ENCODE data around the gene CELF2.
"Not testable (repeated sequence)": the region's sequence is repeated elsewhere in the genome, so short reads cannot be mapped to it uniquely, and the experiment has no call there.

The CELF2 gene

GRCh38 chr10:11118686-11119085 lies 101.0 kb downstream of the CELF2 start:
- in situ Hi-C loops (cut with HindIII; ENCODE audit: low sequenced_read_pairs), result no loop called here

DNA sequence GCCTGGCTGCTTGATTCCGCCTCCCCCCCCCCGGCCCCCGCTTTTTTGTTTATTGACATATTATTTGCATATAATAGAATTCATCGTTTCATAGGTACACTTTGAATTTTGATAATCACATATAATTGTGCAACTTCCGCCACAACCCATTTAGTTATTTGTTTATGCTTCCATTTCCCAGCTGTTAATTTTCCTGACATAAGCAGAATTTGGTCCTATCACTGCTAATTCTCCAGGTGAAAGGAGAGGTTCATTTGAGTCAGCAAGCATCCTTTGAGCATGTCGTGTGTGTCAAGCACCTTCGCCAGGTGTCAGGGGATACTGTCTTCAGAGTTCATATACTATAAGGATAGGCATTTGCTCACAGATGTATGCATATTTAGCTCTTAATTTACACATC lies 102.2 kb downstream of the CELF2 start:
- in situ Hi-C loops (cut with HindIII; ENCODE audit: low sequenced_read_pairs), result no loop called here

- in situ Hi-C loops (cut with HindIII; ENCODE audit: low sequenced_read_pairs), result no loop called here
Observed at GRCh38 chr10:11120711-11121110, 103.0 kb downstream of the CELF2 start.

DNA sequence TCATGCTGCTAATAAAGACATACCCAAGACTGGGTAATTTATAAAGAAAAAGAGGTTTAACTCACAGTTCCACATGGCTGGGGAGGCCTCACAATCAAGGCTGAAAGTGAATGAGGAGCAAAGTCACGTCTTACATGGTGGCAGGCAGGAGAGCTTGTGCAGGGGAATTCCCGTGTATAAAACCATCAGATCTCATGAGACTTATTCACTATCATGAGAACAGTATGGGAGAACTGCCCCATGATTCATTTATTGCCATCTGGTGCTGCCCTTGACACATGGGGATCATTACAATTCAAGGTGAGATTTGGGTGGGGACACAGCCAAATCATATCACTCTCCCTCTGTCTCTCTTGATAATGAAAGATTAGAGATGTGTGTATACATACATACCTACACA lies 106.2 kb downstream of the CELF2 start:
- in situ Hi-C loops (cut with HindIII; ENCODE audit: low sequenced_read_pairs), result not testable (repeated sequence)

GRCh38 chr10:11125004-11125403 lies 107.3 kb downstream of the CELF2 start:
- in situ Hi-C loops (cut with HindIII; ENCODE audit: low sequenced_read_pairs), result no loop called here

GRCh38 chr10:11127017-11127416 lies 109.3 kb downstream of the CELF2 start:
- in situ Hi-C loops (cut with HindIII; ENCODE audit: low sequenced_read_pairs), result not testable (repeated sequence)

GRCh38 chr10:11131112-11131639 lies 113.5 kb downstream of the CELF2 start:
- in situ Hi-C loops (cut with HindIII; ENCODE audit: low sequenced_read_pairs), result no loop called here

DNA sequence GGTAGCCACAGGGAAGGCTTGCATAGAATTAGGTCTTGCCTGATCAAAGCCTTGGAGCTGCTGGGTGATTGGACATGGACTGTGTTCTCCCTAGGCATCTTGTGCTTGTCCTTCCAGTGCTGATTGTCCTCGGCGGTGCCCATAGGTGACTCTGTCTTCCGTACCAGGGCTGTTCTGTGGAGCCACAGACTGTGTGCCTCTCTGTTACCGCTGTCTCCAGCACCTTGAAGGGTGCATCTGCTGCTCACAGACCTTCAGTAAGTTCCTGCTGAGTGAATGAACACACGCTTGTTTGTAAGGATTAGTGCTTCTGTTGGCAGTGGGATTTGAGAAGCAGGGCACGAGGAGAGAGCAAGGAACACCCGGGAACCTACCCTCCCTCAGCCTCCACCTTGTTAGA lies 116.7 kb downstream of the CELF2 start:
- in situ Hi-C loops (cut with HindIII; ENCODE audit: low sequenced_read_pairs), result no loop called here

GRCh38 chr10:11135709-11136108 lies 118.0 kb downstream of the CELF2 start:
- in situ Hi-C loops (cut with HindIII; ENCODE audit: low sequenced_read_pairs), result no loop called here

DNA sequence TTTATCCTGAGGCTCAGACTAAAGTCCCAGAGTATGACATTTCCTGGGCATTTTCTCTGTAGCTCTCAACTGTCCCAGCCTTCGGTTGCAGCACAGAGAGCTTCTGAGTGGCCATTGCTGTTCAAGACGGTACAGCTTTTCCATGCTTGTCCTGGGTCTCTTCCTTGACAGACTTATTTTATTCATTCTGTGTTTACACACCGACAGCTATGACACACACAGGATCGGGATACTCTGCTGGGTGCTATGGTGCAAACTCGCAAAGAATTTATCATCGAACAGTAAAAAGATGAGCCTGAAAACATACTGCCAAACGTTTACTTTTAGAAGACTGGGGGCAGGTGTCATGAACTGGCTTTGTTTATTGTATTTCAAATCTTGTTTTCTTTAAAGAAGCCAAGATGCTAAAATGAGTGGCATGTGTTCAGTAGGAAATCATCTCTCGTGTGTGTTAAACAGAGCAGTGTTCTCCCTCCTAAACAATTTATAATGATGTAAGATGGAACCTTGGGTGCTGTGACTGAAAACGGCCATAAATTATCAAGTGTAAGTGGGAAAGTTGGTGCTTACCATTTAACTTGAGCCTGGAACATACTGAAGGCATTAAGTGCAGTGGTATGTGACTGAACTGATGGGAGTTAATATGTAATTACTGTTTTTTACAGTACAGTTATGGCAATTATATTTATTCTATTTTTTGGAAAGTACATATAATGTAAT lies 120.8 kb downstream of the CELF2 start:
- in situ Hi-C loops (cut with HindIII; ENCODE audit: low sequenced_read_pairs), result no loop called here

DNA sequence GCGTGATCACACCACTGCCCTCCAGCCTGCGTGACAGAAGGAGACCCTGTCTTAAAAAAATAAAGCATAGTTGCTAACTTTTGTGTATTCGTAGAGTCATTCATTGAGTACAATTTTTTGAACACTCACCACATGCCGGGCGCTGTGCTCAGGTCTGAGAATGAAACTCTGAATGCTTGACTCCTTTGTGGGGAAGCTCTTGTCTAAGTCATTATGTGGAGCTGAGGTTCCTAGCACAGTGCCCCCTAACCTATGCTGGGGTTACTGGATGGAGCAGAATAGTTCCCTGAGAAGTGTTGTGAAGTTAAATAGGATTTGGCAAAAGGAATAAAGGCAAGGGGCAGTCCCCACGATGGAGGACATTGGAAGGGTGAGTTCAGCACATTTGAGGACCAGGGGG lies 123.3 kb downstream of the CELF2 start:
- in situ Hi-C loops (cut with HindIII; ENCODE audit: low sequenced_read_pairs), result no loop called here

- in situ Hi-C loops (cut with HindIII; ENCODE audit: low sequenced_read_pairs), result no loop called here
Observed at GRCh38 chr10:11141571-11142091, 124.0 kb downstream of the CELF2 start.

GRCh38 chr10:11142777-11143176 lies 125.1 kb downstream of the CELF2 start:
- in situ Hi-C loops (cut with HindIII; ENCODE audit: low sequenced_read_pairs), result no loop called here

GRCh38 chr10:11143242-11143641 lies 125.6 kb downstream of the CELF2 start:
- in situ Hi-C loops (cut with HindIII; ENCODE audit: low sequenced_read_pairs), result no loop called here

GRCh38 chr10:11144626-11145494 lies 127.2 kb downstream of the CELF2 start:
- in situ Hi-C loops (cut with HindIII; ENCODE audit: low sequenced_read_pairs), result no loop called here

DNA sequence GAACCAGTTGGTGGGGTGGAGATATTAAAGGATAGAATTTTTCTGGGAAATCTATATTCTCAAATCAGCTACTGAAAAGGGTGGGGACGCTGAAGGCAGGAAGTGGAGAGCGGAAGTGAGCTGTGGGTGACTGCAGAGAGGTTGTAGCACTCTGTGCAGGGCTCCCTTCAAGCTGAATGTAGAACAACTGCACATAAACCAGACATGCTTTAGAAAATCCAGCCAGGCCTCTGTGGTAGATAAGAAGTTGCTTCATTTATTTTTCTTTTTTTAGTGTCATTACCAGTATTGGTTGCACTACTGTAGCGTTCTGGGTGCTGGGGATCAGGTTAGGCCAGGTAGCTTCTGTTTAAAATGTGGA lies 127.8 kb downstream of the CELF2 start:
- in situ Hi-C loops (cut with HindIII; ENCODE audit: low sequenced_read_pairs), result no loop called here

DNA sequence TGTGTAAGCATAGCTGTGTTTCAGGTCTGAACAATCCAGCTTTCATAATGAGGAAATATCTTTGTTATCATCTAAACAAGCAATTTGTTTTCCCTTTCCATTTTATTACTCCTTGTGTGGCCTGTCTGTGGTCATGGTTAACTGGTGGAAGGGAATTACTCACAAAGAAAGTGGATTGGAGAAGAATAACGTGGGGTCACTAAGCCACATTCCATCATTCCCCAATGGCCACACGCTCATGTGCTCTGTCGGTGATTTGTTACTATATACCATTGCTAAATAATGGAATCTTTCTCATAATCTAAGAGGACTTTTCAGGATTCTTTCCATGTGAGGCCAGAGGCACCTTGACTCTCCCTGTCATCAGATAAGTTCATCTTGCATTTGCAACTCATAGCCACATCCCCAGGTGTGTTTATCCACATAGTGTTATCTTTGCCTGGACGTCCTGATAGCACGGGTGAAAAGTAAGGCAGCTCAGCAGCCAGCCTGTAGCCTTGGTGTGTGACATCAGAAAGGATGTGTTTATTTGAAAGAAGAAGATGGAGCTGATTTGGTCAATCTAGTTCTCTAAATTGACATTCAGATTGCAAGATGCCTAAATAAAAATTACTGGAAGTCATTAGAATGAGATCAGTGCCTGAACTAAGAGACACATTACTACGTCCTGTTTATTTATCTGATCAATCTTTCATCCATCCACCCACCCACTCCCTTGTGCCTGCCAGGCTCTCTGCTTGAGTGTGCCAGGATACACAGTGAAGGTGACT lies 128.9 kb downstream of the CELF2 start:
- in situ Hi-C loops (cut with HindIII; ENCODE audit: low sequenced_read_pairs), result no loop called here

- in situ Hi-C loops (cut with HindIII; ENCODE audit: low sequenced_read_pairs), result no loop called here
Observed at GRCh38 chr10:11147722-11148121, 130.1 kb downstream of the CELF2 start.

DNA sequence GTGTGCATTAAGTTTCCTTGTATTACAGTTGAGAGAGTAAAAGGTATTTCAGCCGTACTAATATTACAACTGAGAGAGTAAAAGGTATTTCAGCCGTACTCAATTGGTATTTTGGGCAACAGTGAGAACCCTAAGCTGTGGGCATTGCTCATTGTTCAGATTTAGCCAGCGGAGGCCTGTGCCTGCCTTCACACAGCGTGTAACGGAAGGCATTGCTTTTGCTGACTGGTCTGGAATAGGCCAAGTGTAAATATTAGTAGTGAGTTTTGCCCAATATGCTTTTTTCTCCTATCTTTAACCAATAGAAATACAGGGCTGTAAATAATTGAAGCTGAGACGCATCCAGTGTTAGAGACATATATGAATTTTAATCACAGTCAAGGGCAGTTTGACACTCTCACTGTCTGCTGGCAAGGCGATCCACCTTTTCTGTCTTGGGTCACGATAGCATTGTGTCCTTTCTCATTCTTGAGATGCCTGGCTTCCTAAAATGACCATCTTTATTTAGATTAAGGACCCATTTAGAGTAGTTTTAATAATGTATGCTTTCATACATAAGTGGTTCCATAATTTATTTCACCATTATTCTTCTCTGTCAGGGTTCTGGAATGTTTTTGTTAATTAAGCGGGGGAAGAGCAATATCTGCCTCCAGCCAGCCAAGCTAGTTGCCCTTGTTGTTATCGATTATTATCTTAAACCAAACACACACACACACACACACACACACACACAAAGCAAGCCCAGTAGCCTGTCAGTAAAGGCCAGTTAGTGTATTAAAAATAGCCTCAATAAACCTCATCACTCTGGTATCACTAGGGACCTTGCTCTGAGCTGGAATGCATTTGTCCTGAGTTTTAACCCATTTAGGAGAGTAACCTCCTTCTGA lies 130.7 kb downstream of the CELF2 start:
- in situ Hi-C loops (cut with HindIII; ENCODE audit: low sequenced_read_pairs), result no loop called here

GRCh38 chr10:11149807-11150141 lies 132.1 kb downstream of the CELF2 start:
- in situ Hi-C loops (cut with HindIII; ENCODE audit: low sequenced_read_pairs), result no loop called here
